GM19395 (cell line): ENCODE measurements around the gene CLUH.

ENCODE experiments used
- ATAC-seq: cut with Tn5 transposase; IDR thresholded peaks from one replicate; pipeline ENCODE4 v1.9.1; 2021; ENCODE audit warnings: mild to moderate bottlenecking, moderate library complexity; ENCODE audit not compliant: unreplicated experiment

The CLUH gene

DNA sequence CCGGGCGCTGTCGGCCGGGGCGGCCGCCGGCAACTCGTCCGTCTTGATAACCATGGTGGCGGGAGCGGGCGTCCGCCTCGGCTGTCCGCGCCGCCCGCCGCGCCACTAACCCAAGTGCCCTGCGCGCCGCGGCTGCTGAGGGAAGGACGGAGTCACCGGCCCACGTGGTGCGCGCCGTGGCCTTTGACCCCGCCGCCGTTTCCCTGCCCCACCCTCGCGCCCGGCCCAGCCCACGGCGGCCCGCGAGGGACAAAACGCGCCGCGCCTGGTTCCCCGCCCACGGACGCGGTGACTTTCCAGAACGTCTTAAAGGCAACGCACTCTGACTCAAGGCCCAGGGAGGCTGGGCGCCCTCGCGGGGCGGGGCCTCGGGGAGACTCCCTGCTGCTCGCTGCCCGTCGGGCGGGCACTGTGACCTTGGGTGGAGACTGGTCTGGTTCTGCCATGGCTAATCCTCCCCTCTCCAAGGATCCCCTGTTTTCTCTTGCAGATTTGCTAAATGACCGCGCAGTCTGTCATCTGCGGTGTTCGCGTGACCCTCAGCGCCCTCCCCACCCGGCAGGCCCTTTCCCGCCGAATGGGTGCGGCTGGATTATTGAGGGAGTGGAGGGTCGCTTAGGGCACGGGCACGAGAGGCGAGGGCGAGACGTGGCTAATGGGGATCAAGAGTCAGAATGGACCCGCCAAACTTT is at the start of gene CLUH:
Gene CLUH, minus strand, starts transcription at position 157 of the 692 bp plus-strand sequence. Its CDS starts 103 bp downstream, at position 54.
- peak; percentile 69 for ATAC-seq

DNA sequence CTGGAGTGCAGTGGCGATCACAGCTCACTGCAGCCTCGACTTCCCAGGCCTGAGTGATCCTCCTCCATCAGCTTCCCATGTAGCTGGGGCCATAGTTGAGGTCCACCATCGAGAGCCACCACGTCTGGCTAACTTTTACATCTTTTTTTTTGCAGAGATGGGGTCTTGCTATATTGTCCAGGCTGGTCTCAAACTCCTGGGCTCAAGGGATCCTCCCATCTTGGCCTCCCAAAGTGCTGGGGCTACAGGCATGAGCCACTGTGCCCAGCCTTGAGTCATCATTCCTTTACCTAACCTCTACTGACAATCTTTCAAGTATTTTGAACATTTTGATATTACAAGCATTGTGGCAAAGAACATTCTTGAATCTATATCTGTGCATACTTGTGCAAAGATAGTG is 47.3 kb upstream of the CLUH start:
- ATAC-seq = no peak

- no peak for ATAC-seq
Measured at GRCh38 chr17:2755891-2756724, 44.5 kb upstream of the CLUH start.

GRCh38 chr17:2751491-2751890 is 39.9 kb upstream of the CLUH start:
- ATAC-seq = no peak

- ATAC-seq = no peak
Measured at GRCh38 chr17:2750721-2751120, 39.2 kb upstream of the CLUH start.

- ATAC-seq = no peak
Measured at GRCh38 chr17:2749784-2750181, 38.2 kb upstream of the CLUH start.

DNA sequence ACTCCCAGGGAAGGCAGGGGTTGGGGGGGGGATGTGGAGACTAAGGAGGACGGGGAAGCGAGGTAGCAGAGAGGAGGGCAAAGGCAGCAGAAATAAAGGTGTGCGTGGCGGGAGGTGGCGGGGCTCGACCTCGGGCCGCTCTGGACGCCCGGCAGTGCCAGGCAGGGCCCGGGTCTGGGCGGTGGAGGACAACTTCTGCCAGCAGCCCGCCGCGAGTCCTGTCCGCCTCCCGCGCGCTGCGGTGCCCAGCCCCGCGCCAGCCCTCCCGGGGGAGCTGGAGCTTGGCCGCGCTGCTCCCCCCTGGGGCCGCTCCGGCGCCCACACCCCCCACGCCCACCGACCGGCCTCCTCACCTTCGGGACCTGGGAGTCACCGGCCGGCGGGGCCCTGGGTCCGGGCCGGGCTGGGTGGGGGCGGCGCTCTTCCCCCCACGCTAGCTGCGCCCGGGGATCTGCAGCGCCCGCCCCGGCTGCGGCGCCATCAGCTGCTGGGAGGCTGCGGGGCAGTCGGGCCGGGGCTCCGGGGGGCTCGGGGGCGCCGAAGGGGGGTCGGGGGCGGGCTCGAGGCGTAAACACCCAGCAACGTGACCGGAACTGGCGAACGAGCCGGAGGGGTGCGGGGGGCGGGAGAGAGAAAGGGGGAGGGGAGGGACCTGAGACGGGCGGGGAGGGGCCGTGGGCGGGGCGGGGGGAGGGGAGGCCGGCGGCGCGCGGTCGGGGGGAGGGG is 37.7 kb upstream of the CLUH start, which contains the start of gene CCDC92B:
Gene CCDC92B, minus strand, starts transcription at position 595 of the 726 bp plus-strand sequence. CDS start 14,507 bp downstream, outside the sequence.
- ATAC-seq = no peak

- no peak for ATAC-seq
Measured at GRCh38 chr17:2745317-2746037, 33.9 kb upstream of the CLUH start.

GRCh38 chr17:2737693-2738092 is 26.1 kb upstream of the CLUH start:
- no peak for ATAC-seq

DNA sequence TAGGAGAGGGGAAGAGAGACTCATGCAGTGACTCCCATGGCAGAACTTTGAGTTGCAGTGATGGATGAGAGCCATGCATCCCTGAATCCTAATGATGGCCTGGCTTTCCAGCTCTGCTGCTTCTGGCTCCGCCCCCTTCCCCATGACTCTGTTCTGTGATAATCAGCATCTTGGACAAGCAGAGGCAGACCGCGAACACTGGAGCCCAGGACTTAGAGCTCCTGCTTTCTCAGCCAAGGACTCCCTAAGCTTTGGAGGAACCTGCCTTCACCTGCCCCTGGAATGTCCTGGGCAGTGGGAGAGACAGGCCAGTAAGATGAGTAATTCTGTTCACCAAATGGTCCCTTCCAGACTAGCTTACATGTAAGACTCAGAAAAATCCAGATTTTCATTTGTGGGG is 25.4 kb upstream of the CLUH start:
- ATAC-seq = no peak

DNA sequence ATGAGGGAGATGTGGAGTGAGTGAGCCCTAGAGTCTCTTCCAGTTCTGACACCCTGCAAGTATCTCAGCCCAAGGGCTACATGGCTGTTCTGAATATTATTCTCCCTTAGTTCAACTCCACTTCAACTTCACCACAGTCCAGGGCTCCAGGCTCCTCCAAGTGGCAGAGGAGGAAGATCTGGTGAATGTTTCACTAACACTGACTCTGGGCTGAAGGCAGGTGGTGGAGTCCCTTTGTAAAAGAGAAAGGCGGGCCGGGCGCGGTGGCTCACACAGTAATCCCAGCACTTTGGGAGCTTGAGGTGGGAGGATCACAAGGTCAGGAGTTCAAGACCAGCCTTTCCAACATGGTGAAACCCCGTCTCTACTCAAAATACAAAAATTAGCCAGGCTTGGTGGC is 24.3 kb upstream of the CLUH start:
- no peak for ATAC-seq

DNA sequence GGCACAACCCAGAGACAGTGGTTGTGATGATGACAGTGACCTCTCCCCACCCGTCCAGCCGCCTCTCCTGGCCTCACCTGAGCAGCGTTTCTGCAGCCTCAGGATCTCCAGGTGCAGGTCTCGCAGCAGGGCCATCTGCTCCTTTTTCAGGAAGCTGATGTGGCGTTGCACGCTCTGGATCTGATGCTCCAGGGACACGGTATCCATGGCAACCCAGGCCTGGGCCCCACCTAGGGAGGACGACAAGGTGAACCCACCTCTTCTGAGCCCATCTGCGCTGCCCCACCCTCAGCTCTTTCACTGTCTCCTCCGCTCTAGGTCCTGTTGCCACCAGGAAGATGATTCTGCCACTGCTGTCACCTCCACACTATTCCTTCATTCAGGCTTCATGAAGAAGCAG is 23.4 kb upstream of the CLUH start:
- ATAC-seq = no peak

DNA sequence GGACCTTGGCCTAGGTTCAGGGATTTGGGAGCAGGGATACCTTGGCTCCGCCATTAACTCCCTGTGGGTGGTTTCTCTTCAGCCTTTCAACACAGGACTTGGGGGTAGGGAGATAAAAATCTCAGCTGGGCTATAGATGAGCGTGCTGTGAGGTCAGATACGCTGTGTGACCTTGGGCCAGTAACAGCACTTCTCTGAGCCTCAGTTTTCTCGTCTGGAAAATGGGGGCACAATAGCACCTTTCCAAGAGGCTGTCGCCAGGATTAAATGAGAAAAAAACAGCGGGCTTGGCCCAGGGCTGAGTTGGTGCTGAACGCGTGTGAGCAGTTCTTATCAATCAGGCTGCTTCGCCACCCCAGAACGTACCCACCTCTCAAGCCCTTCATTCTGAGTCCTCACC is 20.2 kb upstream of the CLUH start:
- no peak for ATAC-seq

- no peak for ATAC-seq
Measured at GRCh38 chr17:2730764-2731353, 19.3 kb upstream of the CLUH start.

- no peak for ATAC-seq
Measured at GRCh38 chr17:2724784-2725164, 13.2 kb upstream of the CLUH start.

DNA sequence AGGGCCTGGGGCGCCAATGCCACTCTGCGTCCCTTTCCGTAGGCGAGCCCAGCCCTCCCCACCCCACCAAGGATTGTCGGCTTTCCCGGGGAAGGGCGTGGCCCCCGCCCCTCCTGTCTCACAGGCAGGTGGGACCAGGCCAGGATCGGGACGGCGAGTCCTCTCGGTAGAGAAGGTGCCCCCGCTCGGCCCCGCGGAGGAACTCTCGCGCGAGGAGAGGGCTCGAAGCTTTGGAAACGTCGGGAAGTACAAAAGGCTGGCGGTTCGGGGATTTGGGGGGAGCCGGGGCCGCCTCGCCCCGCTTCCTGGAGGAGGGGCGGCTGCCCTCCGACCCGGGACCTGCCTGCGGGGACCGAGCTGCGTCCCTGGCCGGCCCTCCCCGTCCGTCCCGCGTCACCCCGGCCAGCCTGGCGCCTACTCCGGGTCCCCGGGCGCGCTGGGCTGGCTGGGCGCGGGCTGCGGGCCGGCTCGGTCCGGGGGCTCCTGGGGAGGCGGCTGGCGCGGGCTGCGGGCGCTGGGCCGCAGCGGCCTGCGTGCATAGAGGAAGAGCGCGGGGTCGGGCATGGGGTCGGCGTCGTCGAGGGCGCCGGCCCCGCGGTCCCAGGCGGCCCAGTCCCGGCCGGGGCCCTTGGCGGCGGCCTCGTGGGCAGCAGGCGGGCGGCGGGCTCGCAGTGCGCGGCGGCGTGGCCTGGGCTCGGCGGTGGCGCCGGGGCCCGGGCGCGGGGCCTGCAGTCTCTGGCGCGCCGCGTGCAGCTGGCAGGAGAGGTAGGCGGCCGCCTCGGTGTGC is 12.6 kb upstream of the CLUH start:
- ATAC-seq = no peak

GRCh38 chr17:2723505-2723996 is 12.0 kb upstream of the CLUH start:
- ATAC-seq = no peak

GRCh38 chr17:2722611-2723010 is 11.0 kb upstream of the CLUH start:
- no peak for ATAC-seq

DNA sequence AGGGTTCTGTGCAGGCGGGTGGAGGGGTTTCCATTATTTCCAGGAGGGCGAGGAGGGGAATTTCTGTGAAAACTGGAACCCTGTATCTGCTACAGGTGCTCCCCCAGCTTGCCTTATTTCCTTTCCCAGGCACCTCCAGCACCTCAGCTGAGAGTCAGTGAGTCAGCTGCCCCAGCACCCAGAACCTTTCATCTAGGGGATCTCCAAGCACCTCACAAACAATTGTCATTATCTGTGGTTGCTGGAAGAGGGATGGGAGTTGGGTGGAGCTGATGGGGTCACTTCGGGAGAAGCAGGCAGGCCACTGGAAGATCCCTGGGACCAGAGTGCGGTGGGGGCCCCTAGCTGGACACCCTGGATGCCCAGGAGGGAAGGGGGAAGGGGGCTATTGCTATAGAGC is 10.0 kb upstream of the CLUH start:
- no peak for ATAC-seq

- no peak for ATAC-seq
Measured at GRCh38 chr17:2719861-2720260, 8.3 kb upstream of the CLUH start.
